Panc1 (cell line): Measurements from ENCODE around the gene ENOX1.

Experiments
- POLR2AphosphoS5 ChIP-seq: IDR thresholded peaks from 2 replicates; pipeline ENCODE4 v1.6.1; 2012; ENCODE audit warnings: mild to moderate bottlenecking, low read depth, low read length, moderate library complexity
- SIN3A ChIP-seq: IDR thresholded peaks from 2 replicates; pipeline ENCODE4 v1.6.1; 2012; ENCODE audit warnings: low read depth, mild to moderate bottlenecking, low read length, moderate library complexity, borderline replicate concordance; ENCODE audit not compliant: insufficient read depth
- TF ChIP-seq, protein P1 (sequence below): fragments of 450-650 bp; IDR thresholded peaks from 2 replicates; pipeline ENCODE4 v1.5.1; 2017; ENCODE audit warnings: mild to moderate bottlenecking
- TF ChIP-seq, protein P2 (sequence below), 2 experiments: IDR thresholded peaks; 2 replicates each; pipeline ENCODE4 v1.6.1; 2011 to 2012; ENCODE audit warnings: low read depth in 2 of 2, control low read depth in 1 of 2, low read length in 1 of 2, mild to moderate bottlenecking in 1 of 2, moderate library complexity in 1 of 2; ENCODE audit not compliant: insufficient read depth in 1 of 2

DNA sequence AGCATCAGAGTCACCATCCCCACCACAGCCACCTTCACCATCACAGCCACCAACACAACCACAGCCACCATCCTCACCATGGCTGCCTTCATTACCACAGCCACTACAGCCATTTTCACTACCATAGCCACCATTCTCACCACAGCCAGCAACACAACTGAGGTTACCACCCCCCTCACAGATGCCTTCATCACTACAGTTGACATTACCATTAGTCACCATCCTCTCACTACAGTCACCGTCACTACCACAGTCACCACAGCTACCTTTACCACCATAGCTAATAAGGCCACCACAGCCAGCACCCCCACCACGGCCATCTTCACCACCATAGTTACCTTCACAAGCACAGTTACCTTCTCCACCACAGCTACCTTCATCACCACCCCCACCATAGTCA lies 493.8 kb downstream of the ENOX1 start:
- TF ChIP-seq, protein P1, sequence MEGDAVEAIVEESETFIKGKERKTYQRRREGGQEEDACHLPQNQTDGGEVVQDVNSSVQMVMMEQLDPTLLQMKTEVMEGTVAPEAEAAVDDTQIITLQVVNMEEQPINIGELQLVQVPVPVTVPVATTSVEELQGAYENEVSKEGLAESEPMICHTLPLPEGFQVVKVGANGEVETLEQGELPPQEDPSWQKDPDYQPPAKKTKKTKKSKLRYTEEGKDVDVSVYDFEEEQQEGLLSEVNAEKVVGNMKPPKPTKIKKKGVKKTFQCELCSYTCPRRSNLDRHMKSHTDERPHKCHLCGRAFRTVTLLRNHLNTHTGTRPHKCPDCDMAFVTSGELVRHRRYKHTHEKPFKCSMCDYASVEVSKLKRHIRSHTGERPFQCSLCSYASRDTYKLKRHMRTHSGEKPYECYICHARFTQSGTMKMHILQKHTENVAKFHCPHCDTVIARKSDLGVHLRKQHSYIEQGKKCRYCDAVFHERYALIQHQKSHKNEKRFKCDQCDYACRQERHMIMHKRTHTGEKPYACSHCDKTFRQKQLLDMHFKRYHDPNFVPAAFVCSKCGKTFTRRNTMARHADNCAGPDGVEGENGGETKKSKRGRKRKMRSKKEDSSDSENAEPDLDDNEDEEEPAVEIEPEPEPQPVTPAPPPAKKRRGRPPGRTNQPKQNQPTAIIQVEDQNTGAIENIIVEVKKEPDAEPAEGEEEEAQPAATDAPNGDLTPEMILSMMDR, result no peak
- TF ChIP-seq SIN3A (no peak), POLR2AphosphoS5 (no peak)
- TF ChIP-seq, protein P2, sequence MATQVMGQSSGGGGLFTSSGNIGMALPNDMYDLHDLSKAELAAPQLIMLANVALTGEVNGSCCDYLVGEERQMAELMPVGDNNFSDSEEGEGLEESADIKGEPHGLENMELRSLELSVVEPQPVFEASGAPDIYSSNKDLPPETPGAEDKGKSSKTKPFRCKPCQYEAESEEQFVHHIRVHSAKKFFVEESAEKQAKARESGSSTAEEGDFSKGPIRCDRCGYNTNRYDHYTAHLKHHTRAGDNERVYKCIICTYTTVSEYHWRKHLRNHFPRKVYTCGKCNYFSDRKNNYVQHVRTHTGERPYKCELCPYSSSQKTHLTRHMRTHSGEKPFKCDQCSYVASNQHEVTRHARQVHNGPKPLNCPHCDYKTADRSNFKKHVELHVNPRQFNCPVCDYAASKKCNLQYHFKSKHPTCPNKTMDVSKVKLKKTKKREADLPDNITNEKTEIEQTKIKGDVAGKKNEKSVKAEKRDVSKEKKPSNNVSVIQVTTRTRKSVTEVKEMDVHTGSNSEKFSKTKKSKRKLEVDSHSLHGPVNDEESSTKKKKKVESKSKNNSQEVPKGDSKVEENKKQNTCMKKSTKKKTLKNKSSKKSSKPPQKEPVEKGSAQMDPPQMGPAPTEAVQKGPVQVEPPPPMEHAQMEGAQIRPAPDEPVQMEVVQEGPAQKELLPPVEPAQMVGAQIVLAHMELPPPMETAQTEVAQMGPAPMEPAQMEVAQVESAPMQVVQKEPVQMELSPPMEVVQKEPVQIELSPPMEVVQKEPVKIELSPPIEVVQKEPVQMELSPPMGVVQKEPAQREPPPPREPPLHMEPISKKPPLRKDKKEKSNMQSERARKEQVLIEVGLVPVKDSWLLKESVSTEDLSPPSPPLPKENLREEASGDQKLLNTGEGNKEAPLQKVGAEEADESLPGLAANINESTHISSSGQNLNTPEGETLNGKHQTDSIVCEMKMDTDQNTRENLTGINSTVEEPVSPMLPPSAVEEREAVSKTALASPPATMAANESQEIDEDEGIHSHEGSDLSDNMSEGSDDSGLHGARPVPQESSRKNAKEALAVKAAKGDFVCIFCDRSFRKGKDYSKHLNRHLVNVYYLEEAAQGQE (IDR thresholded peaks at IDR 0.05; ENCODE audit: insufficient read depth in 1 of 2, low read depth in 2 of 2, low read length in 1 of 2), result no peak
